Measurements from ENCODE around the gene TMED5. TPM values are rescaled to one million over a fixed set of nuclear protein-coding genes. Genes with fewer than 3 reads are reported as not detected.
"Not testable (repeated sequence)": the region's sequence is repeated elsewhere in the genome, so short reads cannot be mapped to it uniquely, and the experiment has no call there.

TMED5 gene
- polyA plus RNA-seq, 1 of the 3 experiments (the other 2 are of a cell fraction), result 24.2 TPM

GRCh38 chr1:93164816-93165215, 15.4 kb downstream of the TMED5 start (continued):
- no peak for TF ChIP-seq TEAD4 (IDR thresholded peaks at IDR 0.05; ENCODE audit: borderline replicate concordance, insufficient read depth)

DNA sequence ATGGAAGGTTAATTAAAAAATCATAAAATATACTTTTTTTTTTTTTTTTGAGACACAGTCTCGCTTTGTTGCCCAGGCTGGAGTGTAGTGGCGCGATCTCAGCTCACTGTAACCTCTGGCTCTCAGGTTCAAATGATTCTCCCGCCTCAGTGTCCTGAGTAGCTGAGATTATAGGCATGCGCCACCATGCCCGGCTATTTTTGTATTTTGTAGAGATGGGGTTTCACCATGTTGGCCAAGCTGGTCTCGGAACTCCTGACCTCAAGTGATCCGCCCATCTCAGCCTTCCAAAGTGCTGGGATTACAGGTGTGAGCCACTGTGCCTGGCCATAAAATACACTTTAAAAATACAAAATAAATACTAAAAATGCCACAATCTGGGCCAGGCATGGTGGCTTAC, 16.9 kb downstream of the TMED5 start:
- POLR2A ChIA-PET; DNase-seq; H3K9ac ChIP-seq; H3K4me3 ChIP-seq (ENCODE audit: low read depth in 2 of 2, low read length in 1 of 2); H3K4me2 ChIP-seq; H3K27me3 ChIP-seq (ENCODE audit: insufficient read depth); H3K27ac ChIP-seq (ENCODE audit: low read depth in 2 of 2, low read length in 1 of 2); H4K20me1 ChIP-seq (ENCODE audit: insufficient read depth); H2AFZ ChIP-seq (ENCODE audit: low read depth); H3K4me1 ChIP-seq (ENCODE audit: control insufficient read depth in 1 of 2, insufficient read depth in 2 of 2, low read depth in 1 of 2, low read length in 1 of 2); H3K9me2 ChIP-seq: not testable (repeated sequence)
- CTCF ChIA-PET, result interaction anchor here (2.3 kb wide), 1 partner anchor 10 kb away, joined by 4 read pairs; no protein-coding TSS in a partner anchor
- Histone ChIP-seq H3F3A (replicated peaks; ENCODE audit: insufficient read depth) (peaks cover 12% of the 10 kb centered on the region), H3K9me3 (0 out of 2 replicates have a peak, but pooled peaks cover 11% of the 10 kb centered on the region), H3K36me3 (replicated peaks in 1 of 2; ENCODE audit: control insufficient read depth in 1 of 2, insufficient read depth in 2 of 2, low read length in 1 of 2) (peaks cover 15 to 45% of the 10 kb centered on the region in 2 experiments), H3K79me2 (ENCODE audit: insufficient read depth) (peaks cover 89% of the 10 kb centered on the region)
- 94% methylated on average over 8 of the region's 8 CpGs for WGBS (ENCODE audit: low lambda C conversion rate)

DNA sequence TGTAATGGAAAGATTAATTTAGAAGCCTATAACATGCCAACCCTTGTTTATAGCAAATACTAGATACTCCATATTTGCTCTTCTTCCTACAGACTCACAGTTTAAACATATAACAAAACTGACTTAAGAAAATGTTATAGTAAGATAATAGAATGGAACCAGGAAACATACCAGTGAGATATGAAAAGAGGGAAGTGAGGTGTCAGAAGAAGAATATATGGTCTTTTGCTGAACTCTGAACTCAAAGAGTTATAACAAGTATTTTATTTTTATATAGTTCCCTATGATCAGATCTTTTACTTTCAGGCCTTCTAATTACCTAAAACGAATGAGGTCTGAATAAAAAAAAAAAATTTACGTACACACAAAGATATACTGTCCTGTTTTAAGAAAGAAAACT, 20.9 kb downstream of the TMED5 start:
- H3K9me3 ChIP-seq, result no peaks in the 10 kb centered on the region
- no peaks in the 10 kb centered on the region for H3K9me2 ChIP-seq
- no peaks in the 10 kb centered on the region for H4K20me1 ChIP-seq (ENCODE audit: insufficient read depth)
- no peak overlapping the region for H3K4me3 ChIP-seq (ENCODE audit: low read depth in 2 of 2, low read length in 1 of 2)
- H3K27me3 ChIP-seq (ENCODE audit: insufficient read depth), result no peaks in the 10 kb centered on the region
- peaks cover 22% of the 10 kb centered on the region for H3F3A ChIP-seq (replicated peaks; ENCODE audit: insufficient read depth)
- 89% methylated on average over 2 of the region's 2 CpGs for WGBS (ENCODE audit: low lambda C conversion rate)
- no peak for TF ChIP-seq EZH2phosphoT487 (IDR thresholded peaks at IDR 0.05; ENCODE audit: borderline replicate concordance, low read depth)
- TF ChIP-seq NRF1 (IDR thresholded peaks at IDR 0.05; ENCODE audit: low read depth, low read length), result no peak
- TF ChIP-seq EP300 (IDR thresholded peaks at IDR 0.05; ENCODE audit: borderline replicate concordance in 1 of 2, low read depth in 1 of 2, low read length in 1 of 2), result no peak
- TF ChIP-seq RAD21 (IDR thresholded peaks at IDR 0.05; ENCODE audit: low read length), result no peak
- TF ChIP-seq FOXM1 (IDR thresholded peaks at IDR 0.05; ENCODE audit: low read depth), result no peak
- no peak for TF ChIP-seq FOXJ3 (CRISPR knock-in tag; IDR thresholded peaks at IDR 0.05)
- TF ChIP-seq GABPA (IDR thresholded peaks at IDR 0.05; ENCODE audit: low read depth), result no peak
- no peak for TF ChIP-seq TAF1 (IDR thresholded peaks at IDR 0.05; ENCODE audit: borderline replicate concordance, low read depth, low read length)
- no peak for TF ChIP-seq GATA2 (CRISPR knock-in tag; IDR thresholded peaks at IDR 0.05)
- H3K4me2 ChIP-seq, result no peak overlapping the region
- no peak overlapping the region for H3K27ac ChIP-seq (ENCODE audit: low read depth in 2 of 2, low read length in 1 of 2)
- H3K36me3 ChIP-seq (replicated peaks in 1 of 2; ENCODE audit: control insufficient read depth in 1 of 2, insufficient read depth in 2 of 2, low read length in 1 of 2), result peaks cover 33 to 42% of the 10 kb centered on the region in 2 experiments
- no peaks in the 10 kb centered on the region for H3K4me1 ChIP-seq (ENCODE audit: control insufficient read depth in 1 of 2, insufficient read depth in 2 of 2, low read depth in 1 of 2, low read length in 1 of 2)
- CTCF ChIA-PET, result interaction anchor here (1.4 kb wide), 1 partner anchor 79 kb away, joined by 3 read pairs; no protein-coding TSS in a partner anchor
- H3K79me2 ChIP-seq (ENCODE audit: insufficient read depth), result peaks cover 72% of the 10 kb centered on the region
- DNase-seq, result no peak
- no peak overlapping the region for H2AFZ ChIP-seq (ENCODE audit: low read depth)
- no peak overlapping the region for H3K9ac ChIP-seq
- POLR2A ChIA-PET, result no interaction called here

GRCh38 chr1:93155335-93155734, 24.9 kb downstream of the TMED5 start:
- H3K36me3 ChIP-seq (replicated peaks in 1 of 2; ENCODE audit: control insufficient read depth in 1 of 2, insufficient read depth in 2 of 2, low read length in 1 of 2), result peaks cover 56 to 64% of the 10 kb centered on the region in 2 experiments
- H3F3A ChIP-seq (replicated peaks; ENCODE audit: insufficient read depth), result peaks cover 26% of the 10 kb centered on the region
- 0 out of 4 replicates have a peak overlapping the region, but pooled peaks of 1 of the 2 experiments have one; percentile 2 for H3K27ac ChIP-seq (ENCODE audit: low read depth in 2 of 2, low read length in 1 of 2)
- POLR2A ChIA-PET, result no interaction called here
- no peaks in the 10 kb centered on the region for H4K20me1 ChIP-seq (ENCODE audit: insufficient read depth)
- H3K79me2 ChIP-seq (ENCODE audit: insufficient read depth), result peaks cover 60% of the 10 kb centered on the region; the same call in 1 of the 2 replicates
- no peak overlapping the region for H3K4me3 ChIP-seq (ENCODE audit: low read depth in 2 of 2, low read length in 1 of 2)
- CTCF ChIA-PET, result interaction anchor here (1.5 kb wide), 1 partner anchor 19 kb away, joined by 3 read pairs; no protein-coding TSS in a partner anchor
- H3K4me1 ChIP-seq (ENCODE audit: control insufficient read depth in 1 of 2, insufficient read depth in 2 of 2, low read depth in 1 of 2, low read length in 1 of 2), result no peaks in the 10 kb centered on the region
- H3K4me2 ChIP-seq, result no peak overlapping the region
- H2AFZ ChIP-seq (ENCODE audit: low read depth), result no peak overlapping the region
- no peak for DNase-seq
- H3K9ac ChIP-seq, result no peak overlapping the region
- no peaks in the 10 kb centered on the region for H3K9me2 ChIP-seq
- H3K27me3 ChIP-seq (ENCODE audit: insufficient read depth), result no peaks in the 10 kb centered on the region
- H3K9me3 ChIP-seq, result no peaks in the 10 kb centered on the region
- WGBS (ENCODE audit: low lambda C conversion rate), result 42% methylated on average over 3 of the region's 3 CpGs
- TF ChIP-seq FOXJ3 (CRISPR knock-in tag; IDR thresholded peaks at IDR 0.05) (no peak), USF1 (IDR thresholded peaks at IDR 0.05; ENCODE audit: borderline replicate concordance, low read depth) (no peak), GATA2 (CRISPR knock-in tag; IDR thresholded peaks at IDR 0.05) (no peak), SIN3A (IDR thresholded peaks at IDR 0.05; ENCODE audit: borderline replicate concordance, low read depth, low read length) (no peak), EP300 (IDR thresholded peaks at IDR 0.05; ENCODE audit: borderline replicate concordance in 1 of 2, low read depth in 1 of 2, low read length in 1 of 2) (no peak), RFX5 (IDR thresholded peaks at IDR 0.05; ENCODE audit: low read length) (no peak), RCOR1 (IDR thresholded peaks at IDR 0.05; ENCODE audit: low read length) (no peak), JUND (IDR thresholded peaks at IDR 0.05) (no peak), TEAD4 (IDR thresholded peaks at IDR 0.05; ENCODE audit: borderline replicate concordance, insufficient read depth) (no peak)
- TF ChIP-seq, protein P1, sequence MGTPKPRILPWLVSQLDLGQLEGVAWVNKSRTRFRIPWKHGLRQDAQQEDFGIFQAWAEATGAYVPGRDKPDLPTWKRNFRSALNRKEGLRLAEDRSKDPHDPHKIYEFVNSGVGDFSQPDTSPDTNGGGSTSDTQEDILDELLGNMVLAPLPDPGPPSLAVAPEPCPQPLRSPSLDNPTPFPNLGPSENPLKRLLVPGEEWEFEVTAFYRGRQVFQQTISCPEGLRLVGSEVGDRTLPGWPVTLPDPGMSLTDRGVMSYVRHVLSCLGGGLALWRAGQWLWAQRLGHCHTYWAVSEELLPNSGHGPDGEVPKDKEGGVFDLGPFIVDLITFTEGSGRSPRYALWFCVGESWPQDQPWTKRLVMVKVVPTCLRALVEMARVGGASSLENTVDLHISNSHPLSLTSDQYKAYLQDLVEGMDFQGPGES (IDR thresholded peaks at IDR 0.05; ENCODE audit: low read depth, low read length), result no peak
- TF ChIP-seq, protein P2, sequence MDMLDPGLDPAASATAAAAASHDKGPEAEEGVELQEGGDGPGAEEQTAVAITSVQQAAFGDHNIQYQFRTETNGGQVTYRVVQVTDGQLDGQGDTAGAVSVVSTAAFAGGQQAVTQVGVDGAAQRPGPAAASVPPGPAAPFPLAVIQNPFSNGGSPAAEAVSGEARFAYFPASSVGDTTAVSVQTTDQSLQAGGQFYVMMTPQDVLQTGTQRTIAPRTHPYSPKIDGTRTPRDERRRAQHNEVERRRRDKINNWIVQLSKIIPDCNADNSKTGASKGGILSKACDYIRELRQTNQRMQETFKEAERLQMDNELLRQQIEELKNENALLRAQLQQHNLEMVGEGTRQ (IDR thresholded peaks at IDR 0.05; ENCODE audit: borderline replicate concordance, low read depth, low read length), result no peak
